ENCODE data around the gene BABAM2.

BABAM2 gene

GRCh38 chr2:28163028-28163427 lies 272.5 kb downstream of the BABAM2 start:
- no peak for TF ChIP-seq ARNT (IDR thresholded peaks at IDR 0.05)
- no peak for TF ChIP-seq NFRKB (IDR thresholded peaks at IDR 0.05)
- TF ChIP-seq FOXM1 (IDR thresholded peaks at IDR 0.05; ENCODE audit: borderline replicate concordance): no peak
- TF ChIP-seq SP1 (IDR thresholded peaks at IDR 0.05): no peak
- TF ChIP-seq HDGF (IDR thresholded peaks at IDR 0.05; ENCODE audit: borderline replicate concordance): no peak
- no peak for TF ChIP-seq PKNOX1 (IDR thresholded peaks at IDR 0.05)
- no peak for TF ChIP-seq SUZ12 (IDR thresholded peaks at IDR 0.05)
- TF ChIP-seq CTBP1 (IDR thresholded peaks at IDR 0.05; ENCODE audit: borderline replicate concordance): no peak
- TF ChIP-seq FOXK2 (IDR thresholded peaks at IDR 0.05): no peak
- no peak for TF ChIP-seq ELF4 (IDR thresholded peaks at IDR 0.05)
- TF ChIP-seq LEF1 (IDR thresholded peaks at IDR 0.05; ENCODE audit: borderline replicate concordance): no peak
- no peak for TF ChIP-seq BHLHE40 (IDR thresholded peaks at IDR 0.05; ENCODE audit: borderline replicate concordance)
- TF ChIP-seq FOXA1 (IDR thresholded peaks at IDR 0.05): no peak
- no peak for TF ChIP-seq L3MBTL2 (conservative IDR thresholded peaks at IDR 0.05)
- no peak for TF ChIP-seq ZNF384 (IDR thresholded peaks at IDR 0.05)
- TF ChIP-seq TARDBP (IDR thresholded peaks at IDR 0.05): no peak
- ChIA-PET POLR2A (no interaction called here), CTCF (interaction anchor here (0.7 kb wide), 2 partner anchors 227 to 429 kb away, joined by 3 to 4 read pairs; no protein-coding TSS in a partner anchor)
- no peak for DNase-seq (ENCODE audit: extremely low spot score)

- ChIA-PET POLR2A (no interaction called here), CTCF (interaction anchor here (0.7 kb wide), 1 partner anchor 226 kb away, joined by 4 read pairs; no protein-coding TSS in a partner anchor)
- no peak for DNase-seq (ENCODE audit: extremely low spot score)
- no peak for TF ChIP-seq CTBP1 (IDR thresholded peaks at IDR 0.05; ENCODE audit: borderline replicate concordance)
- TF ChIP-seq SUZ12 (IDR thresholded peaks at IDR 0.05): no peak
- no peak for TF ChIP-seq TARDBP (IDR thresholded peaks at IDR 0.05)
- no peak for TF ChIP-seq LEF1 (IDR thresholded peaks at IDR 0.05; ENCODE audit: borderline replicate concordance)
- TF ChIP-seq ARNT (IDR thresholded peaks at IDR 0.05): no peak
- no peak for TF ChIP-seq NFRKB (IDR thresholded peaks at IDR 0.05)
- no peak for TF ChIP-seq ZNF384 (IDR thresholded peaks at IDR 0.05)
- no peak for TF ChIP-seq PKNOX1 (IDR thresholded peaks at IDR 0.05)
- TF ChIP-seq ELF4 (IDR thresholded peaks at IDR 0.05): no peak
- TF ChIP-seq SP1 (IDR thresholded peaks at IDR 0.05): no peak
- no peak for TF ChIP-seq BHLHE40 (IDR thresholded peaks at IDR 0.05; ENCODE audit: borderline replicate concordance)
- no peak for TF ChIP-seq FOXK2 (IDR thresholded peaks at IDR 0.05)
- TF ChIP-seq L3MBTL2 (conservative IDR thresholded peaks at IDR 0.05): no peak
Observed at GRCh38 chr2:28163627-28164279, 273.2 kb downstream of the BABAM2 start.

- CTCF ChIA-PET: no interaction called here
- POLR2A ChIA-PET: no interaction called here
- no peak for TF ChIP-seq BHLHE40 (IDR thresholded peaks at IDR 0.05; ENCODE audit: borderline replicate concordance)
- TF ChIP-seq FOXM1 (IDR thresholded peaks at IDR 0.05; ENCODE audit: borderline replicate concordance): no peak
- no peak for TF ChIP-seq ZNF384 (IDR thresholded peaks at IDR 0.05)
- TF ChIP-seq FOXK2 (IDR thresholded peaks at IDR 0.05): no peak
- no peak for TF ChIP-seq TARDBP (IDR thresholded peaks at IDR 0.05)
- TF ChIP-seq L3MBTL2 (conservative IDR thresholded peaks at IDR 0.05): no peak
- TF ChIP-seq FOXA1 (IDR thresholded peaks at IDR 0.05): no peak
- no peak for TF ChIP-seq HDGF (IDR thresholded peaks at IDR 0.05; ENCODE audit: borderline replicate concordance)
- no peak for TF ChIP-seq NFRKB (IDR thresholded peaks at IDR 0.05)
- TF ChIP-seq PKNOX1 (IDR thresholded peaks at IDR 0.05): no peak
- no peak for TF ChIP-seq CTBP1 (IDR thresholded peaks at IDR 0.05; ENCODE audit: borderline replicate concordance)
- TF ChIP-seq SP1 (IDR thresholded peaks at IDR 0.05): no peak
- TF ChIP-seq ARNT (IDR thresholded peaks at IDR 0.05): no peak
- TF ChIP-seq SUZ12 (IDR thresholded peaks at IDR 0.05): no peak
- TF ChIP-seq ELF4 (IDR thresholded peaks at IDR 0.05): no peak
- no peak for TF ChIP-seq LEF1 (IDR thresholded peaks at IDR 0.05; ENCODE audit: borderline replicate concordance)
- DNase-seq (ENCODE audit: extremely low spot score): no peak
Observed at GRCh38 chr2:28164280-28164801, 273.8 kb downstream of the BABAM2 start.

GRCh38 chr2:28165087-28165635 lies 274.6 kb downstream of the BABAM2 start:
- no peak for TF ChIP-seq HDGF (IDR thresholded peaks at IDR 0.05; ENCODE audit: borderline replicate concordance)
- TF ChIP-seq LEF1 (IDR thresholded peaks at IDR 0.05; ENCODE audit: borderline replicate concordance): no peak
- TF ChIP-seq SUZ12 (IDR thresholded peaks at IDR 0.05): no peak
- no peak for TF ChIP-seq ELF4 (IDR thresholded peaks at IDR 0.05)
- TF ChIP-seq SP1 (IDR thresholded peaks at IDR 0.05): no peak
- no peak for TF ChIP-seq FOXM1 (IDR thresholded peaks at IDR 0.05; ENCODE audit: borderline replicate concordance)
- no peak for TF ChIP-seq ZNF384 (IDR thresholded peaks at IDR 0.05)
- no peak for TF ChIP-seq CTBP1 (IDR thresholded peaks at IDR 0.05; ENCODE audit: borderline replicate concordance)
- TF ChIP-seq PKNOX1 (IDR thresholded peaks at IDR 0.05): no peak
- no peak for TF ChIP-seq L3MBTL2 (conservative IDR thresholded peaks at IDR 0.05)
- no peak for TF ChIP-seq ARNT (IDR thresholded peaks at IDR 0.05)
- no peak for TF ChIP-seq FOXA1 (IDR thresholded peaks at IDR 0.05)
- TF ChIP-seq BHLHE40 (IDR thresholded peaks at IDR 0.05; ENCODE audit: borderline replicate concordance): no peak
- no peak for TF ChIP-seq NFRKB (IDR thresholded peaks at IDR 0.05)
- no peak for TF ChIP-seq TARDBP (IDR thresholded peaks at IDR 0.05)
- no peak for TF ChIP-seq FOXK2 (IDR thresholded peaks at IDR 0.05)
- no peak for DNase-seq (ENCODE audit: extremely low spot score)
- POLR2A ChIA-PET: no interaction called here
- CTCF ChIA-PET: interaction anchor here (0.6 kb wide), 1 partner anchor 196 kb away, joined by 3 read pairs; no protein-coding TSS in a partner anchor

Data from HEK293T (cell line).